ENCODE results near the gene UVRAG.

DNA sequence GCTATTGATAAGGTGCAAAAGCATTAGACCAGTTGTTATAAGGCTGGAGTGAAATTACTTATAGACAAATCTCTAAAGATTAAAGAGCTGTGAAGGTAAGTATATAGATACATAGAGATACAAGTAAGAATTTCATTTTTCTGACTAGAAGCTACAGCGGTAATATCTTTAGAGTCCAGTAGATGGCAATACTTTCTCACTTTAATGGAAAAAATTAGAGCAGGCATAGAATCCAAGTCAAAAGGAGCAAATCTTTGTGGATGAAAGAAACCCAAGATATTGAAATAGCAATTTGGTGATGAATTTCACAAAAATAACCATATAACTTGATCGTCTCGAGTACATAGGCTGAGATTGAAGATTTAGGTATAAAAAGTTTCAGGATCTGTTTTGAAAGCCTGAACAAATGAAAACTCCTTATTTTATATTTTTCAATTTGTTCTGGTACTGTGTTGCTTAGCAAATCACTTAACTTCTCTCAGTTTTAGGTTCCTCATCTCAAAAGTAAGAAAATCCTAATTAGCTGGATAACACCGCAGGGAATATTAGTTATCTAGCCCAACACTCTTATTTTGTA is 81.9 kb downstream of the UVRAG start:
- no peak for TF ChIP-seq ZNF274 (IDR thresholded peaks at IDR 0.05; ENCODE audit: low read depth, low read length)
- no peak for TF ChIP-seq YY1 (IDR thresholded peaks at IDR 0.05; ENCODE audit: insufficient read depth, insufficient read length)
- TF ChIP-seq SUZ12 (IDR thresholded peaks at IDR 0.05; ENCODE audit: extremely low read depth, insufficient read depth, insufficient read length) = no peak
